Fibroblast of upper back skin (primary cell): ENCODE results near the gene PIK3C2G.

Experiments used
- DNase-seq: peaks from one replicate; pipeline ENCODE4 v3.0.0-alpha.2; 2013

PIK3C2G gene

GRCh38 chr12:18275981-18276380 lies 14.7 kb downstream of the PIK3C2G start:
- peak; percentile 72 for DNase-seq

GRCh38 chr12:18277196-18277595 lies 15.9 kb downstream of the PIK3C2G start:
- no peak for DNase-seq

- no peak for DNase-seq
Measured at GRCh38 chr12:18280728-18281127, 19.4 kb downstream of the PIK3C2G start.

GRCh38 chr12:18281941-18282340 lies 20.6 kb downstream of the PIK3C2G start:
- DNase-seq: peak; percentile 37

- no peak for DNase-seq
Measured at GRCh38 chr12:18283831-18284230, 22.5 kb downstream of the PIK3C2G start.

- DNase-seq: peak; percentile 19
Measured at GRCh38 chr12:18284386-18284785, 23.1 kb downstream of the PIK3C2G start.

- DNase-seq: no peak
Measured at GRCh38 chr12:18285161-18285560, 23.8 kb downstream of the PIK3C2G start.

GRCh38 chr12:18290386-18290785 lies 29.1 kb downstream of the PIK3C2G start:
- DNase-seq: no peak

GRCh38 chr12:18294889-18295288 lies 33.6 kb downstream of the PIK3C2G start:
- DNase-seq: no peak

GRCh38 chr12:18296201-18296908 lies 35.0 kb downstream of the PIK3C2G start:
- no peak for DNase-seq

- DNase-seq: no peak
Measured at GRCh38 chr12:18296909-18297280, 35.6 kb downstream of the PIK3C2G start.

- DNase-seq: no peak
Measured at GRCh38 chr12:18297902-18298301, 36.6 kb downstream of the PIK3C2G start.

- DNase-seq: no peak
Measured at GRCh38 chr12:18302809-18303430, 41.6 kb downstream of the PIK3C2G start.

- DNase-seq: no peak
Measured at GRCh38 chr12:18304609-18305008, 43.3 kb downstream of the PIK3C2G start.

GRCh38 chr12:18306311-18306710 lies 45.0 kb downstream of the PIK3C2G start:
- no peak for DNase-seq

- DNase-seq: no peak
Measured at GRCh38 chr12:18313306-18313705, 52.0 kb downstream of the PIK3C2G start.

GRCh38 chr12:18320036-18320617 lies 58.8 kb downstream of the PIK3C2G start:
- DNase-seq: peak; percentile 92

GRCh38 chr12:18320976-18321375 lies 59.7 kb downstream of the PIK3C2G start:
- no peak for DNase-seq

- peak; percentile 45 for DNase-seq
Measured at GRCh38 chr12:18323159-18323558, 61.8 kb downstream of the PIK3C2G start.

- DNase-seq: no peak
Measured at GRCh38 chr12:18327036-18327435, 65.7 kb downstream of the PIK3C2G start.

GRCh38 chr12:18332173-18332572 lies 70.9 kb downstream of the PIK3C2G start:
- no peak for DNase-seq

GRCh38 chr12:18339633-18340032 lies 78.3 kb downstream of the PIK3C2G start:
- no peak for DNase-seq

- DNase-seq: no peak
Measured at GRCh38 chr12:18340186-18340585, 78.9 kb downstream of the PIK3C2G start.

- DNase-seq: no peak
Measured at GRCh38 chr12:18340786-18341185, 79.5 kb downstream of the PIK3C2G start.
